GM19372 (cell line): ENCODE data around the gene RAB3D.
"Not testable (repeated sequence)": the region's sequence is repeated elsewhere in the genome, so short reads cannot be mapped to it uniquely, and the experiment has no call there.

Source experiments
- ATAC-seq: cut with Tn5 transposase; IDR thresholded peaks from one replicate; pipeline ENCODE4 v1.9.1; 2021; ENCODE audit warnings: mild to moderate bottlenecking, low read depth, moderate library complexity; ENCODE audit not compliant: unreplicated experiment

Gene RAB3D

DNA sequence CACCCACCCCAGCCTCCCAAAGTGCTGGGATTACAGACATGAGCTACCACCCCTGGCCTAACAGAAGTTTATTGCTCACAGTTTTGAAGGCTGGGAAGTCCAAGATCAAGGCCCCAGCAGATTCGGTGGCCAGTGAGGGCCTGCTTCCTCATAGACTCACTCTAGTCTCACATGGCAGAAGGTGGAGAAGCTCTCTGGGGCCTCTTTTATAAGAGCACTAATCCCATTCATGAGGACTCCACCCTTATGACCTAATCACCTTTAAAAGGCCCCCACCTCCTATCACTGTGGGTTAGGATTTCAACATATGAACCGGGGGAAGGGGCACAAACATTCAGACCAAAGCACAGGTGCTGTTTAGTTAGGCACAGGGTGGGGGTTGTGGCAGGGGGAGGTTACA, 28.1 kb upstream of the RAB3D start:
- ATAC-seq: no peak

DNA sequence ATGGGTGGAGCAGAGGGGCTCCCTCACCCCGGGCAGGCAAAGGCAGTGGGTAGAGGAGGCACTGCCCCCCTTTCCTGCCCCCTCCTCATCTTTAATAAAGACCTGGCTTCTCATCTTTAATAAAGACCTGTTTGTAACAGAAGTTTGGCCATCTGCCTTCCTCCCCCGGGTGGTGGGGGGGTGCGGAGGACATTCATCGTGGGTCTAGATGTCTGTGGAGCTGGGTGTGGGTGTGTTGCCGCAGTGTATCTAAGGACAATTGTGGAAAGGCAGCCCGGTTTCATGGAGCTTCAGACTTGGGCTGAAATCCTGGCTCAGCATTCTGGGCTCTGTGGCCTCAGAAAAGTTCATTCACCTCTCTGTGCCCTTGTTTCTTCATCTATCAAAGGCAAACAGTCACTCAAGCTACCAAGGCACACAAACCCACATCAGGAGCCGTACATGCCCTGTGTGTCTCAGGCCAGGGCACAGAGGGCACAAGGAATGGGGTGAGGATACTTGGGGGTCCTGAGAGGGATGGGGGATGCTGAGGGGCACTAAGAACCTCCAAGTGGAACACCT, 26.2 kb upstream of the RAB3D start:
- ATAC-seq: no peak

DNA sequence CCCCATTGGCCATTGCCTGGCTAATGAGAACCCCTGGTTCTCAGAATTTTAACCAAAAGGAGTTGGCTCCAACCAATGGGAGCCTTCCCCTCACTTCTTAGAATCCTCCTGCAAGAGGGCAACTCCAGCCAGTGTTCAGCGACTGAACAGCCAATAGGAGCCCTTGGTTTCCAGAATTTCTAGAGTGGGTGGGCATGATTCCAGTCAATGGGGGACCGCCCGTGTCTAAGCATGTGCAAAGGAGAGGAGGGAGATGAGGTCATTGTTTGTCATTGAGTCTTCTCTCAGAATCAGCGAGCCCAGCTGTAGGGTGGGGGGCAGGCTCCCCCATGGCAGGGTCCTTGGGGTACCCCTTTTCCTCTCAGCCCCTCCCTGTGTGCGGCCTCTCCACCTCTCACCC, 25.5 kb upstream of the RAB3D start:
- no peak for ATAC-seq

DNA sequence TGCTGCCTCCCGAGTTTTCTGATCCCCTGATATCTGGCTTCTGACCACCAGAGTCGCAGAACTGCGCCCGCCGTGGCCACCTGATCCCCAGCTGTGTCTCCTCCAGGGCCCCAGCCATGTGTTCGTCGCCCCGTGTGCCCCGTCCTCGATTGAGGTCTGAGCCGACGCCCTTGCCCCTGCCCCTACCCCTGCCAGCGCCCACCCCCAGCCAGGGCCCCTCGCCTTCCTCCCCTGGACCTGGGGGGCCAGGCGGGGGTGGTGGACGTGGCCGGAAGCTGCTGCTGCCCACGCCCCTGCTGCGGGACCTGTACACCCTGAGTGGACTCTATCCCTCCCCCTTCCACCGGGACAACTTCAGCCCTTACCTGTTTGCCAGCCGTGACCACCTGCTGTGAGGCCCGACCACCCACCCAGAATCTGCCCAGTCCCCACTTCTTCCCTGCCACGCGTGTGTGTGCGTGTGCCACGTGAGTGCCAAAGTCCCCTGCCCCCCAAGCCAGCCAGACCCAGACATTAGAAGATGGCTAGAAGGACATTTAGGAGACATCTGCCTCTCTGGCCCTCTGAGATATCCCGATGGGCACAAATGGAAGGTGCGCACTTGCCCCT, 24.9 kb upstream of the RAB3D start:
- ATAC-seq: no peak

DNA sequence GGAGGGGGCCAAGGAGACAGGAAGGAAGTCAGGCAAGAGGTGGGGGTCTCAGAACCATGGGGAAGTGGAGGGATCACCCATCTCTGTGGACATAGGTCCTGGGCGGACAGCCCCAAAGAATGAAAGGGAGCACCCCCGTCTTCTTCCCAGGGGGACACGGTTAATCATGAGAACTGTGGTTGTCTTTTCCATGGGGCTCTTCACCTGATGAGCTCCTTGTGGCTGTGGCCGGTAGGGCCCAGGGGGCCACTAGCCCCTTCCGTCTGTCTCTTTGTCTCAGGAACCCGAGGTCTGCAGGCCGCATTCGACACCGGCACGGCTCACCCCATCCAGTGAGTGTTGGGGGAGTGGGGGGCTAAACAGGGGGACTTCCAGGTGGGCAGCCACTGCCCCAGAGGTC, 24.4 kb upstream of the RAB3D start:
- ATAC-seq: no peak

DNA sequence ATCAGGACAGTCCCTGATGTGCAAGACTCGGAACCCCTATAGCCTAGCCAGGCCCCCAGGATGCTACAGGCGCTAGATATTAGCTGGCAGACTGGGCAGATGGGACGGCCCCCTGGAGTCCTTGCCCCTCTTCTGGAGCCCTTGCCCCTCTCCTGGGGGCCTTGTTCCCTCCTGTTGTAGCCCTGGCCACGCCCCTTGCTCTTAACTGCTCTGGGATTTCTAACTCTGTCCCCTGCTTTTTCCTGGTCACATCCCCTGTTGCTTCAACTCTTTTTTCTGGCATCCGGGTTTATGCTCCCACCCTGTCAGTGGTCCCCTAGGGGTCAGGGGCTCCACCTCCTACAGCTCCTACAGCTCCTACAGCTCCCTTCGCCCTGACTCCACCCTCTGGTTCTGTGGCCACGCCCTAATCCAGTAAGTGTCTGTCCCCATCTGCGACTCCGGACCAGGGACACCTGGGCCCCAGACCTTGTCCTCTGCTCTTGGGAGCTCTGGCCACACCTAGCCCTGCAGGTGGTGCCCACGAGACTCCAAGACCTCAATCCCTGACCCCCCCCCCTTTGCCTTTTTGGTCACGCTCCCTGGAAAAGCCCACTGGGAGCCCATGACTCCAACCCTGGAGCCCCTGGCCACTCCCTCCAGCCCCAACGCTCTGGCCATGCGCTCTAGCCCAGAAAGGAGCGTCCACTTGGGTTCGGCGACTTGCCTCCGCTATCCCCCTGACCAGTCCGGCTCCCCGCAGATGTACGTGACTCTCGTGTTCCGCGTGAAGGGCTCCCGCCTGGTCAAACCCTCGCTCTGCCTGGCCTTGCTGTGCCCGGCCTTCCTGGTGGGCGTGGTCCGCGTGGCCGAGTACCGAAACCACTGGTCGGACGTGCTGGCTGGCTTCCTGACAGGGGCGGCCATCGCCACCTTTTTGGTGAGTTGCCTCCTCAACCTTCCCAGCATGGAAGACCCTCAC, 22.6 kb upstream of the RAB3D start:
- no peak for ATAC-seq

DNA sequence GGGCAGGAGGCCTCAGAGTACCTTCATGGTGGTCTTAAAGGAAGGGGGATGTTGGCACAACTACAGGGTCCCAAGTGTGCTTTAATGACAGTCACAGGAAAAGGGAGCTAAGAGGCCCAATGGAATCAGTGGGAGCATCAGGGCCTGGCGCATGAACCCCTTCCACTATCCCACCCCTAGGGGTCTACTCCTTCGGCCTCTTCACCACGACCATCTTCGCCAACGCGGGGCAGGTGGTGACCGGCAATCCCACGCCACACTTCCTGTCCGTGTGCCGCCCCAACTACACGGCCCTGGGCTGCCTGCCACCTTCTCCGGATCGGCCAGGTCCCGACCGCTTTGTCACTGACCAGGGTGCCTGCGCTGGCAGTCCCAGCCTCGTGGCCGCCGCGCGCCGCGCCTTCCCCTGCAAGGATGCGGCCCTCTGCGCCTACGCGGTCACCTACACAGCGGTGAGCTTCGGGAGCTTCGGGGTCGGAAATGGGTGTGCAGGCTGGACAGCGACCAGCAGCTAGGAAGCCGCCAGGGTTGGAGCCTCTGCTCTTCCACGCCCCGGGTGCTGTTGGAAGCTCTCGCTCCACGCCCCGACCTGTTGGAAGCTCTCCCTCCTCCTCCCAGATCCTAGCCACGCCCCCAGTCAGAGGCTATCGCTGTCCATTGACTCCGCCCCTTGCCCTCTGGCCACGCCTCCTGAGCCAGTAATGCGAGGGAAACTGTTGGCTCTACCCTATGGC, 21.7 kb upstream of the RAB3D start:
- ATAC-seq: no peak

DNA sequence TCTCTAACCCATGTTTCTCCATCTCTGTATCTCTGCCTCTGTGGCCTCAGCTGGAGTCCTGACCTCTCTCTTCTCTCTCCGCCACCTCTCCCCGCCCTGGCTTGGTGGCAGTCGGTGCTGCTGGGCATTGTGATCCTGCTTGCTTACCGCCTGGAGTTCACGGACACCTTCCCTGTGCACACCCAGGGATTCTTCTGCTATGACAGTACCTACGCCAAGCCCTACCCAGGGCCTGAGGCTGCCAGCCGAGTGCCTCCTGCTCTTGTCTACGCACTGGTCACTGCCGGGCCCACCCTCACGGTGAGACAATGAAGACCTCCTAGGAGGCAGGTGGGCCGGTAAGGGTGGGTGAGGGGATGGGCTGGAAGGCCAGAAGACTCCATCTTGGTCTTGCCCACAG, 20.0 kb upstream of the RAB3D start:
- ATAC-seq: no peak

DNA sequence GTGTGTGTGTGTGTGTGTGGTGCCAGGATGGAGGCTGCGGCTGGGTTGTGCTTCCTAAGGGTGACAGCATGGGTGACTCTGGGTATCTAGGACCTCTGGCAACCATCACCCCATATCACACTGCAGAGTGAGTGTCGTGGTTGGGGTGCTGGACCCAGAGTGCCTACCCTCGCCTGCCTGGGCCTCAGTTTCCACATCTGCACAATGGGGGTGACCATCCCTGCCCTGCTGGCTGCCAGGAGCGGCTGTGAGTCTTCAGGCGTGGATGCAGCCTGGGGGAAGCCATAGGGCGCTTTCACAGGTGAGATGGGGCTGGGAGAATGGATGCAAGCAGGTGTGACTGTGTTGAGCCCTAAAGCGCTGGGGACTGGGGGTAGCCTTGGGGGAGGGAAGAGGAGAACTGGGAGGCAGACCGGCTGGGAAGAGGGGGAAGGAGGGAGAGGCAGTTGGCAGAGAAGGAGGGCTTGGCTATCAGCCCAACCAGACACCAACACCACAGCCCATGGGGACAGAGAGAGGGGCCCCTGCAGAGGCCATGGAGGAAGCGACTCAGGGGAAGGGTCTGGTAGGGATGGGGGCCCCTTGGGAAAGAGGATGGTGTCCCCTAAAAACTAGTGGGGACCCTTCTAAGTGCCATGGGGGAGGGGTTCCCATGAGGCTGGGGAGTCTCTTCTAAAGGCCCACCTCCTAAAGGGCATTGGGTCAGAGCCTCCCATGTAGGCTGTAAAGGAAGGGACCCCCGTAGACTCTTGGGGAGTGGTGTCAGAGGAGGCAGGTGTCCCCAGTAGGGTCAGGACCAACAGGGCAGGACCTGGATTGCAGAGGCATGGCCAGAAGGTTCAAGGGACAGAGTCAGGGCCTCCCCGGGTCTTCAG, 17.5 kb upstream of the RAB3D start:
- ATAC-seq: no peak

DNA sequence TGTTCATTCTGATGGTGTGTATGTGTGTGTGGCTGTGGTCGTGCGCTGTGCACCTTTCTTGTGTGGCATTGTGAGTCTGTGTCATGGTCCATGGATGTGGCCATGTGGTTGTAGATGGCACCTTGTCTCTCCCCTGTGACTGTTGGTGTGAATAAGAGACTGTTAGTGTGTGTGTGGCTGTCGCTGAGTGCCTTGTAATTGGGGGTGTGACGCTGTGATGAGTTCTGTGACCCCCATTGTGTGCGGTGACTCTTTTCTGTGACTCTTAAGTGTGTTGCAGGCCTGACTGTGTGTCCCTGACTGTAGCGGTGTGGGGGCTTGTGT, 16.6 kb upstream of the RAB3D start:
- ATAC-seq: no peak

DNA sequence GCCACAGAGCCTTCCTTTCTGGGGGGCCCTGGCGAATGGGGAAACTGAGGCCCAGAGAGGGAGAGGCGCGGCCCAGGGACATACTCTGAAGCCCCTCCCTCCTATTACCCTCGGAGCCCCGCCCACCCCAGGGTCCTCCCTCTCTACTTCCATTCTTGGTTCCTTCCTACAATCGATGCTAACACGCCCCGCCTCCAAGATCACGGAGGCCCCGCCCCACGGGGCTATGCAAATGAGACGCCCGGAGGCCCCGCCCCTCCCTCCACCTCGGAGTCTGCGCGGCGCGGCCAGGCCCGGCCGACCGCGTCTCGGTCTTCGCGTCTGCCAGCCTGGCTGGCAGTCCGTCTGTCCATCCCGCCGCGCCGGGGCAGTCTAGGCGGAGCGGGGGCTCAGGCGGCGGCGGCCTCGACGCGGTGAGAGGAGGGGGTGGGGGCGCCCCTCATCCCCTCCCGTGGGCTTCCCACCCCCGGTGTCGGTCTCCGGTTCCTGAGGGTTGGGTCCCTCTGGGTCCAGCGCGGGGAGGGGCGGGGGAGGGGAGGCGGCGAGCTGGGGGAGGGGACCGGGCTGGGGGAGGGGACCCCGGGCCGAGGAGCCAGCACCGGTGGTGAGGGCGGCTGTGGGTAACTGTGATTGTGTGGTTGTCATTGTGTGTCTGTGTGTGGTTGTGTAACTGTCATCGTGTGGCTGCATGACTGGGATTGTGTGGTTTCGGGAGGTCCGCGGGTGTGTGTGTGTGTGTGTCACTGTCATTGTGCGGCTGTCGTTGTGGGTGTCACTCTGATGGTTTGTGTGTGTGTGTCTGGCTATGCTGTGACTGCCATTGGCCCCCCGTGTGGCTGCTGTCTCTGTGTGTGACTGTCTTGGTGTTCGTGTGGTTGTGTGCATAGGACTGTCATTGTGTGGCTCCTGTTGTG, 16.0 kb upstream of the RAB3D start, which contains the start of gene PLPPR2:
Gene PLPPR2 (plus strand): TSS at position 273 of the 914 bp plus-strand sequence. CDS start 2,242 bp downstream, outside the sequence.
- ATAC-seq: no peak

DNA sequence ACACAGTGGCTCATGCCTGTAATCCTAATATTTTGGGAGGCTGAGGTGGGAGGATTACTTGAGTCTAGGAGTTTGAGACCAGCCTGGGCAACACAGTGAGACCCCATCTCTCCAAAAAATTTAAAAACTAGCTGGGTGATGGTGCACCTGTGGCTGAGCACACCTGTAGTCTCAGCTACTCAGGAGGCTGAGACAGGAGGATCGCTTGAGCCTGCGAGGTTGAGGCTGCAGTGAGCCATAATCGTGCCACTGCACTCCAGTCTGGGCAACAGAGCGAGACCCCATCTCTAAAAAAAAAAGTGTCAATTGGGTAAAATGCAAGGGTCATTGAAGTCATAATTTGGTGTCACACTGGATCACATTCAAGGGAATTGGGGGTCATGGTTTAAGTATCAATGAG, 14.6 kb upstream of the RAB3D start:
- not testable (repeated sequence) for ATAC-seq

DNA sequence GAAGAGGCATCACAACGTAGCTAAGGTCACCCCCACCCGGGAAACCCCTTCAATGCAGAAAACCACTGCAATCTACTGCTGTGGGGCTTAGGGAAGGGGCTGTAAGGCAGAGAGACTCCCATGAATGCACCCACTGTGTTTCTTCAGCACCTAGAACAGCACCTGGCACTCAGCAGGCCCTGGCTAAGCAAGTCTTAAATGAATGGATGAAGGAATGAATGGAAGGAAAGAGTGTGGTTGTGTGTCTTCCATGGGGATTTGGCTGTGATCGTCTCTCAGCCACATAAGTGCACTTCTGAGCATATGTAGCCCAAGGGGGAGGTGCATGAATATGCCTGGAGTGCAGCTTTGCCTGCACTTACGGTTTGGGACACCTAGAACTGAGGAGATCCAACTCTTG, 9.7 kb upstream of the RAB3D start:
- ATAC-seq: no peak

DNA sequence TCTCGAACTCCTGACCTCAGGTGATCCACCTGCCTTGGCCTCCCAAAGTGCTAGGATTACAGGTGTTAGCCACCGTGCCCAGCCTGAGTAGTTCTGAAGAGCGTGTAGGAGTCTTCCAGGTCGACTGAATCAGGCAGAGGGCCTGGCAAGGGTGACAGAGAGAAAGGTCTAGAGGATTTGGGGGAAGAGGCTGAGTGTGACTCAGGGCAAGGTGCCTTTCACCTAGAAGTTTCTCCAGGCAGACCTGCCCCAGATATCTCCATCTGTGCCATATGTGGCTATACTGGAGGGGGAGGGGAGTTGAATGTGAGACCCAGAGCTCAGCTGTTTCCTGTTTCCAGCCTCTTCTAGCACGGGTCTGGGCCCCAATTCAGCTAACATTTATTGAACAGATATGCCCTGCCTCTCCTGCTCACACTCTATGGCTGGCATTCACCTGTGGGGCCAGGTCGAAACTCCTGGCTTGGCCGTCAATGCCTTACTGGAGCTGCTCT, 8.1 kb upstream of the RAB3D start:
- no peak for ATAC-seq

DNA sequence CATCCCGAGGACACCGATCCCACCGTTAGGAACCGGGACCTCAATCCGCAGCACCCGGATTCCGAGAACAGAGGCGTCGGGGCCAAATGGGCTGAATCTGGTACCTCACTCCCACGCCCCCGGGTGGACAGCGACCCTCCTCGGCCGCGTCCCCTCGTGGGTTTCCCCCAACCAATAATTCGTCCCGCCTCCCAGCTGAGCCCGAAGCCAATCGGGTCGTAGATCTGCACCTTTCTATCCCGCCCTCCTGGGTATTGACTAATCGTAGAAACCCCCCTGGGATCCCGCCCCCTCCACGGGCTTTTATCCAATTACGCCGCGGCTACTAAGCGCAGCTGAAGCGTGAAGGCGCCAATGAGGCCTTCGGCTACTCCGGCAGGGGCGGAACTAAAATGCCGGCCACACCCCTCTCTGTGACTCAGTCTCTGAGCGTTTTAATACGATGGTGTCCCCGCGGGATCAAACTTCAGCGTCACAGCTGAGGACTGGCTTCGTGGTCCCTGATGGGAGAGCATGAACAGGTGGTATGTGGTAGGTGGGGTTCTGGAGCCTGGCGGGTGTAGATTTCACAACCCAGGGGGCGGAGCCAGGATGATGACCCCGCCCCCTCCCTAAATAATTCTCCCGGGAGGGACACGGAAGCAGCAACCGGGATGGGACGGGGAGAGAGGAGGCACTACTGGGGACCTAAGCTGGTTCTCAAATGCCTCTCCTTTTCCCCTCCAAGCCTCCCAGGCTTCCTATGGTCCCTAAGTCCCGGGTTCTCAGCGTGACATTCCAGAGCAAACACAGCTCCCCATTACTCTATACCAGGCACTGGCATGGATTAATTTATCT, 6.9 kb upstream of the RAB3D start, which contains the start of the genes CCDC159 and TMEM205:
Gene CCDC159 (plus strand): TSS at position 416 of the 837 bp plus-strand sequence. CDS start 88 bp downstream, at position 504.
Gene TMEM205 (minus strand): TSS at position 165 of the 837 bp plus-strand sequence. CDS start 649 bp downstream, outside the sequence.
- peak; percentile 94 for ATAC-seq

DNA sequence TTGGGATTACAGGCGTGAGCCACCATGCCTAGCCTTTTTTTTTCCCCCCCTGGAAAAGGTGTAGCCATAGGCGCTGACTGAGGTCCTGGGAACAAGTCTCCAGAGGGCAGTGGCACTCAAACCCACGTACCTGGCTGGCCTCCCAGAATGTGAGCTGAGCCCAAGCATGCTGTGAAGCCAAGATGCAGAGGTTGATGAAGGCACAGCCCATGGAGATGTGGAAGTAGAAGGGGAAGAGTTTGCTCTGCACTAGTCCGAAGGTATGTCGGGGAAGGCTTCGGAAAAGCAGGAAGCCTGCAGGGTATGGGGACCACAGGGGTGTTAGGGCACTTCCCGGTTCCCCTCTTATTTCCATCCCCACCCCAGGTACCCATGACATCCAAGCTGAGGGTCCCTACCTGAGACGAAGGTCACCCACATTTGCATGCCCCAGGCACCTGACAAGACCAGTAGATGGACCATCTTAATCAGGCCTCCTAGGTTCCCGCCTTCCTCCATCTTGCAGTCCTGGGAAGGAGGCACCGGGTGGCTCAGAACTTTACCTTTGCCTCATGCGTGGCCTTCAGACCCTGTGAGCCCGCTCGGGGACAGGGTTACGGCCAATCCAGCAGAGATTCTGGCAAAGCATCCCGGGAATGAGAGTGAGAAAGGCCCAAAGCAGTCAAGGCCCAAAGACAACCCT, 5.8 kb upstream of the RAB3D start:
- ATAC-seq: no peak

DNA sequence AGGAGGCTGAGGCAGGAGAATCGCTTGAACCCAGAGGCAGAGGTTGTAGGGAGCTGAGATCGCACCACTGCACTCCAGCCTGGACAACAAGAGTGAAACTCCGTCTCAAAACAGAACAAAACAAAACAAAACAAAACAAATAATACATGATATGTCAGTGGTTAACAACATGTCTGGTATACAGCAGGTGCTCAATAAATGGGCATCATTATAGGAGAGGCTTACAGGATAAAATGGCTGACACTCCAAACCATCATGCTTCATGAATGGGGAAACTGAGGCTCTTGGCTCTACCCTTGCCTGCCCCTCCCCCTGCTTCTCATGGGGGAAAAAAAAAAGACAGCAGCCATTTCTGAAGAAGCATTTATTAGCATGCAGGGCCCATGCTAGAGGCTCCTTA, 3.0 kb upstream of the RAB3D start:
- ATAC-seq: no peak
